ENCODE results near the gene NDUFB2.
A peak's percentile ranks its signal among the peaks of the same experiment; 100 is the strongest.
"Not testable (repeated sequence)": the region's sequence is repeated elsewhere in the genome, so short reads cannot be mapped to it uniquely, and the experiment has no call there.

Gene NDUFB2

DNA sequence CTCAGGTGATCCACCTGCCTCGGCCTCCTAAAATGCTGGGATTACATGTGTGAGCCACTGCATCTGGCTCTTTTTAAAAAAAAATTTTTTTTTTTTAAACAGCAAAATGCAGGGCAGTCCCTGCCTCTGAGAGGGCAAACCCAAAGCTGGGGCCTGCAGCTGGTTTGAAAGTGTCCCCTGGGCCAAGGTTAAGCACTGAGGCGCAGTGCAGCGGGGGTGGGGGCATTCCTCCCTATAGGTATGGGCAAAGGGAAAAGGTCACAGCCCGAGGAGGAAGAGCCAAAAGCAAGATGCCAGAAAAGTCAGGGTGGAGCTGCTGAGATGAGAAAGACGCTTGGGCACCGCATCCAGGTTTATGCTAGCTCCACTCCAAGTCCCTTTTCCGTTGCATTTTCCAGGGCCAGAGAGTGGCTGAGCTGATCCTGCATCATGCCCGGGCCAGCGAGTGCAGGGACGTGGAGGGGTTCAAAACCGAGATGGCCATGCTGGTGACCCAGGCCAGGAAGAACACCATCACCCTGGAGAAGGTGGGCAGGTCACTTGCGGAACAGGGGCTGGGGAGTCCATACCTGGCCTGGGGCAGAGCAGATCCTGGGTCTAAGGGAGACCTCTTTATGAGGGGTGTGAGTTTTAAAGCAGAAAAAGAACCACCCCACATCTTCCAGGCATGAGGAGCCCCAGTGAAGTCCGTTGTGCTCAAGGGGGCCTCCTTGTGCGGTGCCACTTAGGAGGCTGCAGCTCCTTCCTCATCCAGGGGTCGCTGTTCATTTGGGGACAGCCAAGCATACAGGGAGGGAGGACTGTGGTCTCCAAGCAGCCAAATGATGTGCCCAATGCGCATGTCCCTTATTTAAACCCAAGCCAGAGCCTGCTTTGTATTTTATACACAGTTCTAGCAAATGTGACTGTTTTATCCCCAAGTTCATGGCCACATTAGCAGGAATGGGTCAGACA lies 7.0 kb upstream of the NDUFB2 start:
- DNase-seq (ENCODE audit: low spot score): no peak

- DNase-seq (ENCODE audit: low spot score): no peak
Observed at GRCh38 chr7:140691376-140692045, 5.0 kb upstream of the NDUFB2 start.

- DNase-seq (ENCODE audit: low spot score): not testable (repeated sequence)
Observed at GRCh38 chr7:140693849-140694248, 2.7 kb upstream of the NDUFB2 start.

DNA sequence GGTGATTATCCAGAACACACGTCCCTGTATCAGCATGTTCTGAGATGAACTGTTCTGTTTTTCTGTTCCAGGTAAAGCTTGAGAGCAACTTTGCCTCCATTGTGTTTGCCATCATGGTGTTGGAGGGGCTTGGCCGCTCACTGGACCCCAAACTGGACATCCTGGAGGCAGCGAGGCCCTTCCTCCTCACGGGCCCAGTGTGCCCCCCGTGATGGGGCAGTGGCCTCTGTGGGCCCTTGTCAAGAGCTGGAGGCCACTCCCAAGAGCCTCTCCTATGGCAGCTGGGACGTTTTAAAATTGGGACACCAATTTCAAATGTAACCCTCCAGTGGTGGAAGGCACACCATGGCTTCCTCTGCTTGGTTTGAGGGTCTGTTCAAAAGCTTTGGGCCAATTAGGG lies 1.9 kb upstream of the NDUFB2 start:
- no peak for DNase-seq (ENCODE audit: low spot score)

DNA sequence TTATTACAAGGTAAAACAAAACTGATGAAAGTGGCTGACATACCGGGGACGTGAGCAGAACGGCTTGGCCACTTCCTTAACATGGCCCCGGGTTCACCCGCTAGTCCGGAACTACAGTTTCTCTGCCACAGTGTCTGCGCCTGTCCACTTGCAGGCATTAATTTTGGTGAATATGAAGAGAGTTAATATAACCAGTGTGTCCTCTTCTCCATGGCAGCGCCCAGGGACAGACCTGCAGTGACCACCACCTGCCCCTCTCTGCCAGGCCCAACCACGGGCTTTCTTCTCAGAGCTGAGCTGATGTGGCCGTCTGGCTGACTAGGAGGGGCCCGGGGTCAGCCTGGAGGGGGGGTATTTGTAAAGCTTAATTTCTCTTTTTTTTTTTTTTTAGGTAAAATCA lies 1.1 kb upstream of the NDUFB2 start:
- no peak for DNase-seq (ENCODE audit: low spot score)

GRCh38 chr7:140696024-140696679 lies 356 bp upstream of the NDUFB2 start:
- DNase-seq (ENCODE audit: low spot score): peak; percentile 93

DNA sequence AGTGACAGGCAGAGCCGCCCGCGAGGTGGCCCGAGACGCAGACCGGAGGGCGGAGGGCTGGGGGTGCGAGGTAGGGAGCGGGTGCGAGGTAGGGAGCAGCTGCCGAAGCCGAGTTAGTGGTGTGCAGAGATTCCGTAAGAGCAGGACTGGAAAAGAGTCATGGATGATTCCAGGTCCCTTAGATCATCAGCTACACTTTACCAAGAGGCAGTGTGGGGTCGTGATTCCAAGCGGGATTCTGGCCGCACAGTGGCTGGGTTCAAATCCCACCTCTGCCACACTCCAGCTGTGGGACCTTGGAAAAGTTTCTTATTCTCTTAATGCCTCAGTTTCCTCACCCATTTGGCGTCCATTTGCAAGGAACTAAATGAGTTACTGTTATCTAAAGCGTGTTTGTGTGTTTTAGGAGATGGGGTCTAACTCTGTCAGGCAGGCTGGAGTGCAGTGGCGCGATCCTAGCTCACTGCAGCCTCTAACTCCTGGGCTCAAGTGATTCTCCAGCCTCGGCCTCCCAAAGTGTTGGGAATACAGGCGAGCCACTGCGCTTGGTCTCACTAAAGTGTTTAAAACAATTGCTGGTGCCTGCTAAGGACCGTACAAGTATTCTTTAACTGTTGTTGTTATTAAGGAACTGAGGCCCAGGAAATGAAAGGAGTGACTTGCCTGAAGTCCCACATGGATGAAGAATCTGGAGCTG lies 1.1 kb downstream of the NDUFB2 start:
- no peak for DNase-seq (ENCODE audit: low spot score)

DNA sequence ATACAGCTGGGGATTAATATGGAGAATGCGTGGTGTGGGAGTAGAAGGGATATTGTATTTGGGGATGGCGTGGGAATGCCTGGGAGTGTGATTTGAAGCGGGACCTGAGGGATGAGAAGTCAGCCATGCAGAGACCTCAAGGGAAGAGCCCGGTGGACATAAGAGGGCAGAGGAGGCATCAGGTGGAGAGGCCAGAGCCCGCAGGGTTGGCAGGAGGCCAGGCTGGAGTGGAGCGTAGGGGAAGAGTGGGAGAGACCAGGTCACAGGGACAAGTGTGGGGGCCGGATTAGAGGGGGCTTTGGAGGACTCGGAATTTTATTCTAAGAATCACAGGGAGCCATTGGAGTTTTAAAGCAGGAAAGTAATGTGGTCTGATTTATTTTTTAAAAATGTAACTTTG lies 2.0 kb downstream of the NDUFB2 start:
- DNase-seq (ENCODE audit: low spot score): no peak

GRCh38 chr7:140702774-140703173 lies 6.3 kb downstream of the NDUFB2 start:
- no peak for DNase-seq (ENCODE audit: low spot score)

DNA sequence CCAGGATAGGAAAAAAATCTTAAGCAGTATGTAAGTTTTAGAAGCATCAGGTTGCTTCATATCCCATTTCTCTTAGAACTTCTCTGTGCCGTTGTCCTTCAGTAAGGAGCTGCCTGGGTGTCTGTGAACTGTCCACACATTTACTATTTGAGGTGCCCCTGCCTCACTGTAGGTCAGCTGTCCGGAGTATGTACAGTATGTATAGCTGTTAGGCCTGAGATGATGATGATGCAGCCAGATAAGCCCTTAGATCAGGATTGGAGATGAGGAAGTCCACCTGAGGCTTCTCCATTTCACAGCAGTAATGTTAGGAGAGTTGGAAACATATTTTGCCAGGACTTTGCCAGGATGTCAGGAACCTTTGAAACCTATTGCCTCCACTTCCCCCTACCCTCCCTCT lies 7.7 kb downstream of the NDUFB2 start:
- DNase-seq (ENCODE audit: low spot score): no peak

GRCh38 chr7:140707132-140707531 lies 10.6 kb downstream of the NDUFB2 start:
- no peak for DNase-seq (ENCODE audit: low spot score)

DNA sequence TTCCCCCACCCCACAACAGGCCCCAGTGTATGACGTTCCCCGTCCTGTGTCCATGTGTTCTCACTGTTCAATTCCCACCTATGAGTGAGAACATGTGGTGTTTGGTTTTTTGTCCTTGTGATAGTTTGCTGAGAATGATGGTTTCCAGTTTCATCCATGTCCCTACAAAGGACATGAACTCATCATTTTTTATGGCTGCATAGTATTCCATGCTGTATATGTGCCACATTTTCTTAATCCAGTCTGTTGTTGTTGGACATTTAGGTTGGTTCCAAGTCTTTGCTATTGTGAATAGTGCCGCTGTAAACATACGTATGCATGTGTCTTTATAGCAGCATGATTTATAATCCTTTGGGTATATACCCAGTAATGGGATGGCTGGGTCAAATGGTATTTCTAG lies 12.3 kb downstream of the NDUFB2 start:
- not testable (repeated sequence) for DNase-seq (ENCODE audit: low spot score)

DNA sequence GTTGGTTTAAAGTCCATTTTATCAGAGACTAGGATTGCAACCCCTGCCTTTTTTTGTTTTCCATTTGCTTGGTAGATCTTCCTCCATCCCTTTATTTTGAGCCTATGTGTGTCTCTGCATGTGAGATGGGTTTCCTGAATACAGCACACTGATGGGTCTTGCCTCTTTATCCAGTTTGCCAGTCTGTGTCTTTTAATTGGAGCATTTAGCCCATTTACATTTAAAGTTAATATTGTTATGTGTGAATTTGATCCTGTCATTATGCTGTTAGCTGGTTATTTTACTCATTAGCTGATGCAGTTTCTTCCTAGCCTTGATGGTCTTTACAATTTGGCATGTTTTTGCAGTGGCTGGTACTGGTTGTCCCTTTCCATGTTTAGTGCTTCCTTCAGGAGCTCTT lies 15.9 kb downstream of the NDUFB2 start:
- DNase-seq (ENCODE audit: low spot score): not testable (repeated sequence)

DNA sequence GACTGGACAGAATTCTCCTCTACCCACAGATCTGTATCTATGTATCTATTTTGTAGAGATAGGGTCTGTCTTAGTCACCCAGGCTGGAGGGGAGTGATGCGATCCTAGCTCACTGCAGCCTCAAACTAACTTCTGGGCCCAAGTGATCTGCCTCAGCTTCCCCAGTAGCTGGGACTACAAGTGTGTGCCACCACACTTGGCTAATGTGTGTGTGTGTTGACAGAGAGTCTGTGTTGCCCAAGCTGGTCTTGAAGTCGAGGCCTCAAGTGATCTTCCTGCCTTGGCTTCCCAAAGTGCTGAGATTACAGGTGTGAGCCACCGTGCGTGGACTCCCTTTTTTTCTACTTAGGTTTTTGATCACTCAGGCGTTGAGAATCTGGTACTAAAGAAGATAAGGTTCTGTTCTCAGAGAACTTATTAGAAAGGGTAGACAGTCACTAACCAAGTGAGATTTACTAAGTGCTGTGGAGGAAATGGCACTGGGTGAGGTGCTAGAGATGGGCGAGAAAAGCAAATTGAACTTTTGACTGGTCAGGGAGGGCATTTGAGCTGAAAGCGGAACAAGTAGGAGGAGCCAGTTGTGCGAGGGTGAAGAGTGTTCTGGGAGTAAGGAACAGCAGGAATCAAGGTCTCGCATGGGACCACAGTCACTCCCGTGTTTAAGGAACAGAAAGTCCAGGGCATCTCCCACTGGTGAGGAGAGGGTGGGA lies 18.0 kb downstream of the NDUFB2 start:
- no peak for DNase-seq (ENCODE audit: low spot score)

DNA sequence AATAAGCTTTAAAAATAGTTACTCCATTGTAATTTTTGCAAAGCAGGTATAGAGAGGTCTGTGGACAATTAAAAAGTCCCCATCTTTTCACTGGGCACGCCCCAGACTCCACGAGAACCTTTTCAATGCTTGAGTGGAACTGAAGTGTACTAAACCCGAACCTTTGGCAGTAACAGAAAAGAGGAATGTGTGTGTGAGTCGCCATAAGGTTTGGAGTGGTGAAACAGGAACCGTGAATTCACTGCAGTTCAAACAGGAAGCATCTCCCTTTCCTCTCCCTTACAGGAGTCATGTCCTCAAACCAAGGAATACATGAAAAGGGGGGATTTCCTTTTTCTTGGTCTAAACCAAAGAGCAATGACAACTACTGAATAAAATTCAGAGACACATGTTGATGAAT lies 23.2 kb downstream of the NDUFB2 start:
- no peak for DNase-seq (ENCODE audit: low spot score)

DNA sequence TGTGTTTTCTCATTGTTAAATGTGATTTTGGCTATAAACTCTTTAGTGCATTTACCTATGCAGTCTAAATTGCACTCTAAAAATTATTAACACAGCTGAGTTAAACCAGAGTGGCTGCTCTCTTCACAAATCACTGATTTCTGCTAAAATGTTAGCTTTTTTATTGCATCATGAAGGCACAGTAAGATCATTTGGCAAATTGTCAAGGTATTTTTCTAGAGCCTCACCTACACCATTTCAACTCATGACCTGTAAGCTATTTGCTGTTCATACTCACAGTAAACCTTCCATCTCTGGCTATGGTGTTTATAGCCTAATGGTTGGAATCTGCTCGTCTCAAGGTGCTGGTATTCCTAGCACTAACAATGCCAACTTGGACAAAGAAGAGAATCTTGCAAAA lies 25.7 kb downstream of the NDUFB2 start:
- no peak for DNase-seq (ENCODE audit: low spot score)

DNA sequence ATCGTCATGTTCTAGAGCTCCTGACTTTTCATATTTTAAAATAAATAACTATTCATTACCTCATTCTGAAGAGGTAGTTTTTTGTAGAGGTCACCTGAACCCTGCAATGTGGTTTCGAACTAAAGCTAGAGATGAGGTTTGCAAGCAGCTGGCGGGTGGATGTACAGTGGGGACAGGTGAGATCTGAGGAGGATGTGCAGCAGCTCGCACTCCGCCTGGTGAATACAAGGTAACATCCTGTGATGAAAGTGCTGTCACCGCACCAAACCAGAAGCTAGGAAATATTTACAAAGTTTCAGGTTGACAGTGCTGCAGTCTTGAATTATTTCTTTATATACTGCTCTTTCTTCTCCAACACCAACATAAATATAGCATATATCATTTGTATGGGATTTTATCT lies 26.5 kb downstream of the NDUFB2 start:
- DNase-seq (ENCODE audit: low spot score): no peak

DNA sequence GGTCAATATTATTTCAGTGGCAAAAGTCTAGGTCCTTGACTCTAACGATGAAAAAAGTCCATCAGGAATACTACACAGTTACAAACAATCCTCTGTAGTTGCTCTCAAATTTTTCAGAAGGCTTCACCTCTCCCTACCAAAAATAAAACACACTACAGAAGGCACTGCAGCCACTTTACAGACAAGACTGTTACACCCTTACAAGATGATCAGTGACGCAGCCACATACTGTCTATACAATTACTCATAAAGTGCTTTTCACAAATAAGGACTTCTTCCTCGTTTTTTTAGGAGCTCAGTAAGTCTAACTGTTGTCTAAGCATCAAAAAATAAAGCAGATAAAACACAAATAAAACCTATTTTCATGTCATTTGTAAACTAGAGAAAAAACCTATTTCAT lies 27.1 kb downstream of the NDUFB2 start:
- DNase-seq (ENCODE audit: low spot score): no peak

DNA sequence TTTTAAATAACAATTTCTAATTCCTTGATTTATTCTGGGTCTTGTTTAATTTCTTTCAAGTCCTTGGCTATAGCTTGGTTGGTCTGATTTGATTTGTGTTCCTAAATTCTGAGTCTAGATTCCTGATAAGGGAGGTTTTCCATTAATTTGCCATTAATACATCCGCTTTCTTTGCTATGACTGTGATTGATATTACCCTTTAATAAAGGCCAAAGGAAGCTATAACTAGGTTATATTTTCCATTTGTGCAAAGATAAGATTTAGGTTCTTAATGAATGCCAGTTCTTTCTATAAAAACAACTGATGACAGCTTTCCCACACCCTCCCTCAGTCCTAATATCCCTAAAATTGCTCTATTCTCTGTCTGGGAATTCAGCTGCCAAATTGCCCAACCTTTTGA lies 28.2 kb downstream of the NDUFB2 start:
- no peak for DNase-seq (ENCODE audit: low spot score)

GRCh38 chr7:140726281-140726680 lies 29.8 kb downstream of the NDUFB2 start:
- no peak for DNase-seq (ENCODE audit: low spot score)

GRCh38 chr7:140732416-140732815 lies 35.9 kb downstream of the NDUFB2 start:
- no peak for DNase-seq (ENCODE audit: low spot score)

DNA sequence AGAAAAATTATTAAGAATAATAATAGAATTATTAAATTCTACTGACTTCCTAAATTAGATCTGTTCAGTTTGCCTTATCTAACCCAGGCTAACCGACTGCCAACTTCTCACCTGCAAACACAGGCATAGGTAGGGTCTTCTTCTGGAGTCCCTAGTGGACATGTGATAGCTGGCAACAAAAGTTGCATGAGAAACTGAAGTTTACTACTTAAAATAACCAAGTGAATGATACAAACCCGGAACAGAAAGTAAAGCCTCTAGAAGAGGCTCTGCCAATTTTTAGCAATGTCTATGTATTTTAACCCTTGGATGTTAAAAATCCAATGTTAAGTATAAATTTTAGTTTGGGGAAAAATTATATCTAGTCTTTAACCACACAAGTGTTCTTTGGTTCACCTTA lies 37.6 kb downstream of the NDUFB2 start:
- no peak for DNase-seq (ENCODE audit: low spot score)

Data from germinal center (tissue), 1 donor.